Mammary epithelial cell (primary cell): ENCODE results near the gene PNPO.

ENCODE experiments used
- EZH2 ChIP-seq: IDR thresholded peaks from 2 replicates; pipeline ENCODE4 v1.6.1; 2012; ENCODE audit warnings: low read length, inconsistent platforms, borderline replicate concordance
- TF ChIP-seq, protein P1 (sequence below), 2 donors: IDR thresholded peaks in 1 of 2; conservative IDR thresholded peaks in 1 of 2; 2 replicates each; pipeline ENCODE4 v1.5.1; 2011 to 2012; ENCODE audit warnings: inconsistent platforms in 2 of 2, low read length in 2 of 2, mild to moderate bottlenecking in 2 of 2, control low read depth in 1 of 2, low read depth in 1 of 2; ENCODE audit not compliant: insufficient read depth in 1 of 2; ENCODE audit errors: extremely low read depth in 1 of 2

DNA sequence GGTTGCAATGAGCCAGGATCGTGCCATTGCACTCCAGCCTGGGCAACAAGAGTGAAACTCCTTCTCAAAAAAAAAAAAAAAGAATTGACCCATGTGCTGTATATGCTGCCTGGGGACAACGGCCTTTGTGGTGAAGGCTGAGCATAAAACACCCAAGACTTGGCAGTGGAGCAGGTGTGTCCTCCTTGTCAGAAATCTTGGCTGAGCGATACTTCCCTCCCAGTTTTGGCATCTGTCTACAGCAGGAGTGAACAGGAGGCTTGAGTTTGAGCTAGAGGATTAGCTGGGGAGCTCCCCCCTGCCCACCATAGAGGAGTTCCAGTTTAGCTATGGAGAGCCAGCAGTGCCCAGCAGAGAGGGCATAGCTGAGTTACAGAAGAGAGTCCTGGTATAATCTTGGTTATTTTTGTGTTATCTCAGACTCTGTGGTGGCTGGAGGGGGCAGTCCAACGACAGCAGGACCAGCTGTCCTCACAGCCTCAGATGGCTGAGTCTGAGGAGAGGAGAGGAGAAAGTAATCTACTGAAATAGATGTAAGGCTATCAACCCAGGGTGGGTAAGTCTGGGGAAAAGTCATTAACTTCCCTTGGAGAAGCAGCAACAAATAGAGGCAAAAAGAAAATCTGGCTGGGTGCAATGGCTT, 26.9 kb upstream of the PNPO start:
- TF ChIP-seq, protein P1, sequence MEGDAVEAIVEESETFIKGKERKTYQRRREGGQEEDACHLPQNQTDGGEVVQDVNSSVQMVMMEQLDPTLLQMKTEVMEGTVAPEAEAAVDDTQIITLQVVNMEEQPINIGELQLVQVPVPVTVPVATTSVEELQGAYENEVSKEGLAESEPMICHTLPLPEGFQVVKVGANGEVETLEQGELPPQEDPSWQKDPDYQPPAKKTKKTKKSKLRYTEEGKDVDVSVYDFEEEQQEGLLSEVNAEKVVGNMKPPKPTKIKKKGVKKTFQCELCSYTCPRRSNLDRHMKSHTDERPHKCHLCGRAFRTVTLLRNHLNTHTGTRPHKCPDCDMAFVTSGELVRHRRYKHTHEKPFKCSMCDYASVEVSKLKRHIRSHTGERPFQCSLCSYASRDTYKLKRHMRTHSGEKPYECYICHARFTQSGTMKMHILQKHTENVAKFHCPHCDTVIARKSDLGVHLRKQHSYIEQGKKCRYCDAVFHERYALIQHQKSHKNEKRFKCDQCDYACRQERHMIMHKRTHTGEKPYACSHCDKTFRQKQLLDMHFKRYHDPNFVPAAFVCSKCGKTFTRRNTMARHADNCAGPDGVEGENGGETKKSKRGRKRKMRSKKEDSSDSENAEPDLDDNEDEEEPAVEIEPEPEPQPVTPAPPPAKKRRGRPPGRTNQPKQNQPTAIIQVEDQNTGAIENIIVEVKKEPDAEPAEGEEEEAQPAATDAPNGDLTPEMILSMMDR (conservative IDR thresholded peaks at IDR 0.05 in 1 of 2, IDR thresholded peaks at IDR 0.05 in 1 of 2; ENCODE audit: extremely low read depth in 1 of 2, insufficient read depth in 1 of 2, low read depth in 1 of 2, low read length in 2 of 2), result no peak
- TF ChIP-seq EZH2, result no peak
